A673 (cell line): ENCODE data around the gene USP5.

Source experiments
- EZH2 ChIP-seq: fragments of 200-600 bp; sonication (generic); IDR thresholded peaks from 2 replicates; pipeline ENCODE4 v1.6.1; 2017; ENCODE audit warnings: borderline replicate concordance, low read depth, mild to moderate bottlenecking, mixed read lengths, antibody characterized with exemption, low read length; ENCODE audit not compliant: poor library complexity, severe bottlenecking
- TF ChIP-seq, protein P1 (sequence below): fragments of 300-800, 200-600 bp; sonication (generic); conservative IDR thresholded peaks from 2 replicates; pipeline ENCODE4 v1.5.1; 2017; ENCODE audit warnings: low read depth, mild to moderate bottlenecking, antibody characterized with exemption, low read length, moderate library complexity, mixed read lengths

DNA sequence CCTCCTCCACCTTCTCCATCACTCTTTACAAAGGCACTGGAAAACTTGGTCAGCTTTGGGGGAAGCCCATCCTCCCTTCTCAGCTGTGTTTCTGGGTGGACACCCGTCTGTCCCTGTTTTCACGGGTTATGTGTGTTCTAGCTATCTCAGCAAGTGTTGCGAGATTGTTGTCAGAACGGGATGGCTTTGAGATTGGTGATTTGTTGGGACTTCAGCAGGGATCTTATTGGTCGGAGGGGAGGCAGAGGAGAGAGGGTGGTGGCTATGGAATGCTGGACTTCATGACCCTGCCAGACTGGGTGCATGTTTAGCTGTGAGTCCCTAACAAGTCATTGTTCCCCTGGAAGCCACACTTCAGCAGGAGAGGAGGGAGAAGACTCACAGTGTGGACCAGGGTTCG is 2.1 kb downstream of the USP5 start:
- TF ChIP-seq, protein P1, sequence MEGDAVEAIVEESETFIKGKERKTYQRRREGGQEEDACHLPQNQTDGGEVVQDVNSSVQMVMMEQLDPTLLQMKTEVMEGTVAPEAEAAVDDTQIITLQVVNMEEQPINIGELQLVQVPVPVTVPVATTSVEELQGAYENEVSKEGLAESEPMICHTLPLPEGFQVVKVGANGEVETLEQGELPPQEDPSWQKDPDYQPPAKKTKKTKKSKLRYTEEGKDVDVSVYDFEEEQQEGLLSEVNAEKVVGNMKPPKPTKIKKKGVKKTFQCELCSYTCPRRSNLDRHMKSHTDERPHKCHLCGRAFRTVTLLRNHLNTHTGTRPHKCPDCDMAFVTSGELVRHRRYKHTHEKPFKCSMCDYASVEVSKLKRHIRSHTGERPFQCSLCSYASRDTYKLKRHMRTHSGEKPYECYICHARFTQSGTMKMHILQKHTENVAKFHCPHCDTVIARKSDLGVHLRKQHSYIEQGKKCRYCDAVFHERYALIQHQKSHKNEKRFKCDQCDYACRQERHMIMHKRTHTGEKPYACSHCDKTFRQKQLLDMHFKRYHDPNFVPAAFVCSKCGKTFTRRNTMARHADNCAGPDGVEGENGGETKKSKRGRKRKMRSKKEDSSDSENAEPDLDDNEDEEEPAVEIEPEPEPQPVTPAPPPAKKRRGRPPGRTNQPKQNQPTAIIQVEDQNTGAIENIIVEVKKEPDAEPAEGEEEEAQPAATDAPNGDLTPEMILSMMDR = no peak
- TF ChIP-seq EZH2 = no peak
